IMR-90 (cell line): ENCODE measurements around the gene RAB15. TPM values are rescaled to one million over a fixed set of nuclear protein-coding genes. Genes with fewer than 3 reads are reported as not detected.

Source experiments
- ATAC-seq: fragments of 200-7000 bp; cut with Tn5 transposase; 2 replicates; pipeline ENCODE4 v1.9.1; 2020; ENCODE audit warnings: low read depth, mild to moderate bottlenecking, moderate library complexity
- BruUV-seq: library from RNA; stranded (reverse); fragments of 400-500 nt; replicated peaks from 2 replicates; lab custom pipeline; 2021; lab: Mats Ljungman, UMichigan
- CTCF ChIA-PET: fragments of 300-600 bp; formaldehyde crosslinking; extraction: SDS; loops from one replicate; lab custom pipeline; 2021; ENCODE audit warnings: antibody characterized with exemption; lab: Yijun Ruan, JAX
- POLR2A ChIA-PET: fragments of 300-600 bp; sonication (Branson Sonifier 250); formaldehyde crosslinking; loops from one replicate; lab custom pipeline; 2022; ENCODE audit warnings: antibody characterized with exemption; ENCODE audit not compliant: unreplicated experiment; lab: Charles Lee
- DNase-seq: peaks from one replicate; pipeline ENCODE4 v3.0.0; 2013
- H2AFZ ChIP-seq: replicated peaks from 2 replicates; pipeline ENCODE3; 2013; ENCODE audit warnings: low read length, mild to moderate bottlenecking; ENCODE audit not compliant: poor library complexity
- H2AK5ac ChIP-seq: 2 replicates; pipeline ENCODE4 v1.6.1; 2013; ENCODE audit warnings: low read depth, low read length, inconsistent platforms
- H2AK9ac ChIP-seq: replicated peaks from 2 replicates; pipeline ENCODE3; 2013; ENCODE audit warnings: mild to moderate bottlenecking, low read depth, low read length, moderate library complexity; ENCODE audit not compliant: poor library complexity
- H2BK120ac ChIP-seq: 2 replicates; pipeline ENCODE4 v1.6.1; 2013; ENCODE audit warnings: low read depth, low read length, inconsistent platforms
- H2BK15ac ChIP-seq: 3 replicates; pipeline ENCODE4 v1.6.1; 2013; ENCODE audit warnings: low read depth, low read length, inconsistent platforms
- H2BK20ac ChIP-seq: 2 replicates; pipeline ENCODE4 v1.6.1; 2013; ENCODE audit warnings: low read depth, mild to moderate bottlenecking, inconsistent platforms, low read length, moderate library complexity
- H2BK5ac ChIP-seq: 2 replicates; pipeline ENCODE4 v1.6.1; 2013; ENCODE audit warnings: mild to moderate bottlenecking, low read depth, low read length, inconsistent platforms; ENCODE audit not compliant: poor library complexity, severe bottlenecking
- H3K14ac ChIP-seq: replicated peaks from 2 replicates; pipeline ENCODE4 v1.6.1; 2013; ENCODE audit warnings: low read depth, low read length, inconsistent platforms
- H3K18ac ChIP-seq: 2 replicates; pipeline ENCODE4 v1.6.1; 2013; ENCODE audit warnings: low read depth, low read length, control low read depth
- H3K23ac ChIP-seq: 2 replicates; pipeline ENCODE4 v1.6.1; 2013; ENCODE audit warnings: low read depth, low read length, inconsistent platforms
- H3K27ac ChIP-seq: 2 replicates; pipeline ENCODE4 v1.5.1; 2013; ENCODE audit warnings: mild to moderate bottlenecking, control low read depth, low read length; ENCODE audit not compliant: insufficient read depth
- H3K27me3 ChIP-seq: 2 replicates; pipeline ENCODE4 v1.6.1; 2013; ENCODE audit warnings: low read length; ENCODE audit not compliant: control insufficient read depth, insufficient read depth
- H3K36me3 ChIP-seq: 2 replicates; pipeline ENCODE4 v1.6.1; 2013; ENCODE audit warnings: low read length, mixed read lengths; ENCODE audit not compliant: control insufficient read depth, insufficient read depth
- H3K4ac ChIP-seq: 2 replicates; pipeline ENCODE4 v1.6.1; 2013; ENCODE audit warnings: low read depth, low read length, inconsistent platforms
- H3K4me1 ChIP-seq: 2 replicates; pipeline ENCODE4 v1.6.1; 2013; ENCODE audit warnings: low read length, mixed read lengths; ENCODE audit not compliant: control insufficient read depth, insufficient read depth
- H3K4me2 ChIP-seq: 2 replicates; pipeline ENCODE4 v1.6.1; 2013; ENCODE audit warnings: low read depth, mild to moderate bottlenecking, control low read depth, low read length, moderate library complexity
- H3K4me3 ChIP-seq: 2 replicates; pipeline ENCODE4 v1.5.1; 2013; ENCODE audit warnings: low read depth, mild to moderate bottlenecking, control low read depth, low read length, moderate library complexity; ENCODE audit not compliant: insufficient read depth
- H3K56ac ChIP-seq: 2 replicates; pipeline ENCODE4 v1.6.1; 2013; ENCODE audit warnings: low read length, inconsistent platforms; ENCODE audit not compliant: insufficient read depth; ENCODE audit errors: extremely low read depth
- H3K79me1 ChIP-seq, 2 experiments: 2 replicates each; pipeline ENCODE4 v1.6.1; 2013; ENCODE audit warnings: low read length in 2 of 2, inconsistent platforms in 1 of 2, low read depth in 1 of 2
- H3K9ac ChIP-seq: 2 replicates; pipeline ENCODE4 v1.6.1; 2013; ENCODE audit warnings: low read depth, low read length, control low read depth
- H3K9me1 ChIP-seq: 2 replicates; pipeline ENCODE4 v1.6.1; 2013; ENCODE audit warnings: low read length, inconsistent platforms; ENCODE audit not compliant: insufficient read depth
- H3K9me3 ChIP-seq: 2 replicates; pipeline ENCODE4 v1.6.1; 2013; ENCODE audit warnings: low read length; ENCODE audit not compliant: control insufficient read depth, insufficient read depth
- H4K20me1 ChIP-seq: 2 replicates; pipeline ENCODE4 v1.6.1; 2013; ENCODE audit warnings: low read length, inconsistent platforms; ENCODE audit not compliant: insufficient read depth
- H4K5ac ChIP-seq: 2 replicates; pipeline ENCODE4 v1.6.1; 2013; ENCODE audit warnings: mild to moderate bottlenecking, low read depth, low read length, control low read depth
- H4K8ac ChIP-seq, 2 experiments: 2 replicates each; pipeline ENCODE4 v1.6.1; 2013; ENCODE audit warnings: low read depth in 2 of 2, low read length in 2 of 2, control low read depth in 1 of 2, inconsistent platforms in 1 of 2
- H4K91ac ChIP-seq: 2 replicates; pipeline ENCODE4 v1.6.1; 2013; ENCODE audit warnings: low read depth, low read length, inconsistent platforms; ENCODE audit not compliant: insufficient read depth
- MXI1 ChIP-seq: IDR thresholded peaks from 2 replicates; pipeline ENCODE4 v1.6.1; 2012; ENCODE audit warnings: low read depth, mild to moderate bottlenecking, low read length, moderate library complexity, borderline replicate concordance
- NFE2L2 ChIP-seq: fragments of 150-350 bp; IDR thresholded peaks from 2 replicates; pipeline ENCODE4 v1.6.1; 2016; ENCODE audit warnings: low read depth, mild to moderate bottlenecking, low read length
- POLR2A ChIP-seq: IDR thresholded peaks from 2 replicates; pipeline ENCODE4 v1.6.1; 2012; ENCODE audit warnings: mild to moderate bottlenecking, low read depth, low read length
- RAD21 ChIP-seq: IDR thresholded peaks from 2 replicates; pipeline ENCODE4 v1.6.1; 2012; ENCODE audit warnings: low read length, improper control_type of control experiment
- WGBS, 2 experiments: methylation state at CpG; one replicate each; pipeline versions ENCODE4 v1.1.5 to v1.1.7; 2013; ENCODE audit warnings: missing lambda C conversion rate in 2 of 2; ENCODE audit not compliant: insufficient read length in 1 of 2; ENCODE audit errors: extremely low coverage in 2 of 2; 5-methylcytosine and 5-hydroxymethylcytosine counted together
- dilution Hi-C: fragments of 300-500 bp; cut with HindIII; formaldehyde crosslinking; loops from one replicate; pipeline ENCODE4 v1.14.3; 2018; ENCODE audit warnings: low sequenced_read_pairs; ENCODE audit not compliant: unreplicated experiment
- in situ Hi-C: fragments of 300-500 bp; cut with MboI; formaldehyde crosslinking; loops from 3 replicates; pipeline ENCODE4 v1.14.3; 2019; ENCODE audit warnings: low sequenced_read_pairs, inconsistent platforms, mixed read lengths
- intact Hi-C: fragments of 100-400 bp; cut with micrococcal nuclease; formaldehyde crosslinking; loops from 2 replicates; pipeline ENCODE4 v1.10.0; 2022
- polyA plus RNA-seq, 3 experiments: library from polyadenylated mRNA; depleted of rRNA; stranded (reverse); fragments of >200 nt; gene quantifications; 2 replicates each; pipeline ENCODE4 v1.2.3, GENCODE V29; 2012; ENCODE audit warnings: low replicate concordance in 1 of 3
- total RNA-seq: library from RNA; depleted of rRNA; stranded (reverse); fragments of >200 nt; gene quantifications from 2 replicates; pipeline ENCODE4 v1.2.3, GENCODE V29; 2012

Gene RAB15
- total and polyA plus RNA-seq, 2 of the 4 experiments (the other 2 are of a cell fraction): 3.4 to 7.8 TPM

DNA sequence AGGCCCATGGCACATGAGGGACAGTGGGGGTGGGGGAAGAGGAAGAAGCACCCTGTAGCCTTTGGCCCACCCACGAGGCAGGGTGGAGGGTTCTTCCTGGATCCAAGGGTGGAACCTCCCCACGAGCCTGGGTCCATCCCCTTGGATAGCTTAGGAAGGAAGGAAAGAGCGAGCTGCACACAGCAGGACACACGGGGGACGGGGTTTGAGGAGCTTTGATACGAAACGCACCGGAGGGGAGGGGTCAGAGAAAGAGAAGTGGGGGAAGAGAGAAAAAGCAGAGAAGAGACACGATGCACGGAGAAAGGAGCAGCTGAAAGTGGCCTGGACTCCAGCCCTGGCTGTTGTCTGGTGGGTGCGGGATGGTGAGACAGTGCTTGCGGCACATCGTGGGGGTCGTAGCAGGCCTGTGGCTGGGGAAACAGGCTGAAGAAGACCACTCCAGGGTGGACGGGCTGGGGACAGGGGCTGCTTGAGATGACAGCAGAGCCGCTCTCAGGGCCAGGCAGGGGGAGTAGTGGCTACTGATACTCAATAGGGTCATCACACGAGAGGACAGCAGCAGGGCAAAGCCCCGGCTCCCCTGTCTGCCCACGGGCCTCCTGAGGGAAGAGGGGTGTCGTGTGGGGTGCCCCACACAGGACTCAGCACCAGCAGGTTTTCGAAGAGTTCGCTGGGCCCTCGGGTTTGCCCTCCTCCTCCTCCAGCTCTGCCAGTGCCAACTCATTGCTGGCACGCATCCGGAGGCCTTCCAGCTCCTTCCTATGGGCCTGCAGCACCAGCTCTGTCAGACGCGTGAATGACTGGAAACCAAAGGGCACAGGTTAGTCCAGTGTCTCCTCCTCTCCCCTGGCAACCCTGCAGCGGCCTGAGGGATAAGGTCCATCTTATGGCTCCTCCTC is 24.2 kb downstream of the RAB15 start:
- WGBS, 2 experiments: 94% methylated on average over 19 of the region's 28 CpGs; no CpG with 5 or more reads in 1 of the 2 experiments
- intact Hi-C loops (no loop called here), dilution Hi-C loops (no loop called here), in situ Hi-C loops (no loop called here)
- H2AK5ac ChIP-seq: no peak overlapping the region
- H2BK120ac ChIP-seq: no peak overlapping the region
- no peaks in the 10 kb centered on the region for H3K79me1 ChIP-seq
- no peak overlapping the region for H3K4me3 ChIP-seq
- H3K27me3 ChIP-seq: no peaks in the 10 kb centered on the region
- BruUV-seq: no TSS peak
- H3K36me3 ChIP-seq: peaks cover 20% of the 10 kb centered on the region
- no peak overlapping the region for H2BK20ac ChIP-seq
- POLR2A ChIA-PET: no interaction called here
- no peak for TF ChIP-seq NFE2L2
- no peak for TF ChIP-seq POLR2A
- no peak for TF ChIP-seq RAD21
- TF ChIP-seq MXI1: no peak
- DNase-seq: no peak
- H2AFZ ChIP-seq: no peak overlapping the region
- no peak overlapping the region for H4K91ac ChIP-seq
- no peak overlapping the region for H3K4me2 ChIP-seq
- no peak overlapping the region for H4K8ac ChIP-seq
- H2BK15ac ChIP-seq: no peak overlapping the region
- H3K9ac ChIP-seq: no peak overlapping the region
- no peak overlapping the region for H2BK5ac ChIP-seq
- no peaks in the 10 kb centered on the region for H3K9me3 ChIP-seq
- no peak overlapping the region for H3K18ac ChIP-seq
- no peak overlapping the region for H2AK9ac ChIP-seq
- no peak overlapping the region for H3K27ac ChIP-seq
- H3K9me1 ChIP-seq: no peaks in the 10 kb centered on the region; the same call in 1 of the 2 replicates
- CTCF ChIA-PET: no interaction called here
- no peak overlapping the region for H3K23ac ChIP-seq
- H3K56ac ChIP-seq: no peak overlapping the region
- no peak overlapping the region for H4K5ac ChIP-seq
- no peak overlapping the region for H3K14ac ChIP-seq
- H4K20me1 ChIP-seq: no peaks in the 10 kb centered on the region
- H3K4ac ChIP-seq: no peak overlapping the region
- no peaks in the 10 kb centered on the region for H3K4me1 ChIP-seq
- no peak for ATAC-seq
